GM12891 (cell line): Measurements from ENCODE around the gene MUSK.
"Not testable (repeated sequence)": the region's sequence is repeated elsewhere in the genome, so short reads cannot be mapped to it uniquely, and the experiment has no call there.

Source experiments
- DNase-seq: peaks from one replicate; pipeline ENCODE4 v3.0.0; 2011; ENCODE audit warnings: low spot score; ENCODE audit not compliant: insufficient read length
- FAIRE-seq: peaks from 2 replicates; lab custom pipeline; 2011; peaks lifted over from hg19 to GRCh38; lab: Jason Lieb, UNC
- PAX5 ChIP-seq: IDR thresholded peaks from 2 replicates; pipeline ENCODE4 v1.6.1; 2011; ENCODE audit warnings: low read length, moderate library complexity, mild to moderate bottlenecking; ENCODE audit not compliant: insufficient read depth, severe bottlenecking
- POLR2A ChIP-seq: IDR thresholded peaks from 2 replicates; pipeline ENCODE4 v1.6.1; 2011; ENCODE audit warnings: low read depth, low read length, control low read depth
- POLR2AphosphoS5 ChIP-seq: IDR thresholded peaks from 2 replicates; pipeline ENCODE4 v1.6.1; 2011; ENCODE audit warnings: low read depth, low read length, control low read depth
- POU2F2 ChIP-seq: IDR thresholded peaks from 2 replicates; pipeline ENCODE4 v1.6.1; 2011; ENCODE audit warnings: low read depth, mild to moderate bottlenecking, control low read depth, low read length, moderate library complexity
- SPI1 ChIP-seq: IDR thresholded peaks from 2 replicates; pipeline ENCODE4 v1.6.1; 2011; ENCODE audit warnings: low read depth, low read length, control low read depth
- TAF1 ChIP-seq: IDR thresholded peaks from 2 replicates; pipeline ENCODE4 v1.6.1; 2011; ENCODE audit warnings: low read depth, low read length, control low read depth

The MUSK gene

GRCh38 chr9:110815361-110815760, 146.8 kb downstream of the MUSK start:
- TF ChIP-seq SPI1 (peak; percentile 85), POLR2A (no peak)
- FAIRE-seq (no peak), DNase-seq (no peak)

- FAIRE-seq (no peak), DNase-seq (no peak)
- TF ChIP-seq SPI1 (0 out of 2 replicates have a peak, but pooled peaks have one; percentile 4), POLR2A (no peak)
Measured at GRCh38 chr9:110820381-110820780, 151.8 kb downstream of the MUSK start.

GRCh38 chr9:110821064-110821463, 152.5 kb downstream of the MUSK start:
- FAIRE-seq (no peak), DNase-seq (no peak)
- TF ChIP-seq PAX5 (no peak), TAF1 (no peak), POLR2AphosphoS5 (no peak), POU2F2 (no peak), SPI1 (no peak), POLR2A (no peak)

GRCh38 chr9:110825129-110825528, 156.5 kb downstream of the MUSK start:
- DNase-seq, FAIRE-seq: not testable (repeated sequence)

GRCh38 chr9:110825950-110826349, 157.4 kb downstream of the MUSK start:
- FAIRE-seq = no peak
- TF ChIP-seq POLR2AphosphoS5 = no peak
- TF ChIP-seq PAX5 = no peak
- no peak for TF ChIP-seq TAF1
- no peak for TF ChIP-seq POLR2A
- no peak for DNase-seq

GRCh38 chr9:110826400-110826799, 157.8 kb downstream of the MUSK start:
- DNase-seq, FAIRE-seq: not testable (repeated sequence)

GRCh38 chr9:110828264-110828663, 159.7 kb downstream of the MUSK start:
- TF ChIP-seq SPI1 (no peak), POLR2A (no peak), PAX5 (no peak), TAF1 (no peak), POU2F2 (no peak), POLR2AphosphoS5 (no peak)
- DNase-seq = no peak
- no peak for FAIRE-seq

GRCh38 chr9:110830495-110830894, 161.9 kb downstream of the MUSK start:
- no peak for FAIRE-seq
- TF ChIP-seq POU2F2 = no peak

GRCh38 chr9:110832926-110833325, 164.3 kb downstream of the MUSK start:
- TF ChIP-seq TAF1 (no peak), POLR2AphosphoS5 (no peak), POU2F2 (no peak), PAX5 (no peak), SPI1 (no peak), POLR2A (no peak)
- FAIRE-seq (no peak), DNase-seq (no peak)

More at GRCh38 chr9:110830495-110830894, 161.9 kb downstream of the MUSK start:
- no peak for DNase-seq

GRCh38 chr9:110835404-110835803, 166.8 kb downstream of the MUSK start:
- no peak for FAIRE-seq

GRCh38 chr9:110835859-110836271, 167.3 kb downstream of the MUSK start:
- no peak for TF ChIP-seq POLR2AphosphoS5
- no peak for TF ChIP-seq PAX5
- TF ChIP-seq SPI1 = no peak
- TF ChIP-seq TAF1 = no peak
- DNase-seq = no peak
- no peak for FAIRE-seq

More at GRCh38 chr9:110835404-110835803, 166.8 kb downstream of the MUSK start:
- DNase-seq = no peak
- TF ChIP-seq PAX5 = no peak
- TF ChIP-seq POLR2A = no peak
- TF ChIP-seq POLR2AphosphoS5 = no peak
- no peak for TF ChIP-seq SPI1
- TF ChIP-seq POU2F2 = no peak
- no peak for TF ChIP-seq TAF1

GRCh38 chr9:110837401-110838005, 168.9 kb downstream of the MUSK start:
- TF ChIP-seq SPI1 (0 out of 2 replicates have a peak, but pooled peaks have one; percentile 10), POU2F2 (no peak), POLR2AphosphoS5 (no peak), PAX5 (no peak), POLR2A (no peak), TAF1 (no peak)
- FAIRE-seq (no peak), DNase-seq (no peak)
